ENCODE results near the gene TMEM170A. TPM values are rescaled to one million over a fixed set of nuclear protein-coding genes. Genes with fewer than 3 reads are reported as not detected.

The TMEM170A gene
- 10 to 100 TPM; 12.7 to 18.2 (median 15.3) TPM for total RNA-seq
- polyA plus RNA-seq, result 10 to 100 TPM; 13.2 to 24.5 (median 15.9) TPM

GRCh38 chr16:75464122-75464918 lies at the start of gene TMEM170A:
Gene TMEM170A (minus strand): TSS chr16:75464689. CDS start chr16:75464600, 89 bp downstream.
- Histone ChIP-seq H3K9me3 (no peaks in the 10 kb centered on the region), H3K27ac (peak within 1 kb of the TSS; percentile 96 to 99 (median 97)), H3K4me1 (peaks cover 0 to 20% (median 14%) of the 10 kb centered on the region in 4 donors), H3K4me3 (peak within 1 kb of the TSS; percentile 86 to 93 (median 88)), H3K36me3 (no peaks in the 10 kb centered on the region), H3K27me3 (no peaks in the 10 kb centered on the region)
- DNase-seq, result peak; percentile 100
- TF ChIP-seq EP300 (IDR thresholded peaks at IDR 0.05), result no peak
- TF ChIP-seq CTCF (IDR thresholded peaks at IDR 0.05), result peak; percentile 100
- TF ChIP-seq POLR2AphosphoS5 (IDR thresholded peaks at IDR 0.05), result peak; percentile 96 to 99 (median 98)
- TF ChIP-seq POLR2A (IDR thresholded peaks at IDR 0.05), result peak; percentile 94
- 0% methylated on average over 89 of the region's 89 CpGs for whole genome bisulfite sequencing, 2 donors
- intact Hi-C loops (cut with DNase I), result loop anchor here (1.0 to 5.0 kb wide), 4 partner anchors 30 to 183 kb away; partner anchors contain the start of genes ADAT1, KARS1 and TERF2IP

GRCh38 chr16:75506574-75506973 lies 42.1 kb upstream of the TMEM170A start:
- WGBS, 2 donors, result 42 to 50% methylated on average over 7 of the region's 7 CpGs
- peak; percentile 75 for DNase-seq

GRCh38 chr16:75506107-75506506 lies 41.6 kb upstream of the TMEM170A start:
- no peak for DNase-seq
- intact Hi-C loops (cut with DNase I), result no loop called here
- Histone ChIP-seq H3K36me3 (no peaks in the 10 kb centered on the region), H3K27me3 (no peaks in the 10 kb centered on the region), H3K4me3 (no peak overlapping the region), H3K27ac (no peak overlapping the region), H3K9me3 (no peaks in the 10 kb centered on the region), H3K4me1 (peaks cover 0 to 9% (median 4%) of the 10 kb centered on the region in 4 donors)
- TF ChIP-seq POLR2A (IDR thresholded peaks at IDR 0.05), result no peak
- no peak for TF ChIP-seq POLR2AphosphoS5 (IDR thresholded peaks at IDR 0.05)
- no peak for TF ChIP-seq CTCF (IDR thresholded peaks at IDR 0.05)
- TF ChIP-seq EP300 (IDR thresholded peaks at IDR 0.05), result no peak
- 84 to 87% methylated on average over 3 of the region's 3 CpGs for whole genome bisulfite sequencing, 2 donors

More at GRCh38 chr16:75506574-75506973, 42.1 kb upstream of the TMEM170A start:
- intact Hi-C loops (cut with DNase I), result no loop called here
- H3K27me3 ChIP-seq, result no peaks in the 10 kb centered on the region
- H3K9me3 ChIP-seq, result no peaks in the 10 kb centered on the region
- no peak overlapping the region for H3K4me3 ChIP-seq
- H3K4me1 ChIP-seq, result peaks cover 0 to 5% (median 2%) of the 10 kb centered on the region in 4 donors
- TF ChIP-seq POLR2A (IDR thresholded peaks at IDR 0.05) (no peak), POLR2AphosphoS5 (IDR thresholded peaks at IDR 0.05) (no peak), CTCF (IDR thresholded peaks at IDR 0.05) (no peak), EP300 (IDR thresholded peaks at IDR 0.05) (no peak)
- no peak overlapping the region for H3K27ac ChIP-seq
- H3K36me3 ChIP-seq, result no peaks in the 10 kb centered on the region

GRCh38 chr16:75503801-75504200 lies 39.3 kb upstream of the TMEM170A start:
- no peak for DNase-seq
- Histone ChIP-seq H3K4me3 (no peak overlapping the region), H3K36me3 (no peaks in the 10 kb centered on the region), H3K27me3 (no peaks in the 10 kb centered on the region), H3K27ac (no peak overlapping the region), H3K9me3 (no peaks in the 10 kb centered on the region), H3K4me1 (peaks cover 0 to 9% (median 4%) of the 10 kb centered on the region in 4 donors)
- intact Hi-C loops (cut with DNase I), result no loop called here
- WGBS, 2 donors, result 90 to 96% methylated on average over 1 of the region's 1 CpG
- TF ChIP-seq POLR2A (IDR thresholded peaks at IDR 0.05) (no peak), CTCF (IDR thresholded peaks at IDR 0.05) (no peak), POLR2AphosphoS5 (IDR thresholded peaks at IDR 0.05) (no peak), EP300 (IDR thresholded peaks at IDR 0.05) (no peak)
